Stimulated activated CD8-positive, alpha-beta memory T cell treated with anti-CD3 and anti-CD28 coated beads, Interleukin-2, amount 100 ng/mL, for 1 hour (primary cell): ENCODE measurements around the gene FHL2.

Experiments used
- DNase-seq, 2 donors: peaks; one replicate each; pipeline ENCODE4 v3.0.0-alpha.2; 2020; ENCODE audit warnings: low read depth in 2 of 2

FHL2 gene

DNA sequence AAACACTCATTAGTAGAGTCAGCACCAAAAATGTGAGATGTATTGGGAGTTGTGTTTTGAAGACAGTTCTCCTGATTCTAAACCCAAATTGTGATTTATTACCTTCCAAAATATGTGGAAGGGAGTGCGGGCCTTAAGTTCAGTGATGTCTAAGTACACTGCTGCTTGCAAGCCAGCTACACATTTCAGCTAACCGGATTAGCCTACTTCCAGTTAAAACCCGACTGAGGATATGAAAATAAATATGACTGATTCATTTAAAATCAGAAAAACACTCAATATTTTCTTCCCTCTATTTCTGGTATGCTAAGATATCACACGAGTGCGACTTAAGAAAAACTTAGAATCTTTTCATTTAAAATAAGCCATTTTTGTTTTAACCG, 907 bp downstream of the FHL2 start:
- no peak for DNase-seq

DNA sequence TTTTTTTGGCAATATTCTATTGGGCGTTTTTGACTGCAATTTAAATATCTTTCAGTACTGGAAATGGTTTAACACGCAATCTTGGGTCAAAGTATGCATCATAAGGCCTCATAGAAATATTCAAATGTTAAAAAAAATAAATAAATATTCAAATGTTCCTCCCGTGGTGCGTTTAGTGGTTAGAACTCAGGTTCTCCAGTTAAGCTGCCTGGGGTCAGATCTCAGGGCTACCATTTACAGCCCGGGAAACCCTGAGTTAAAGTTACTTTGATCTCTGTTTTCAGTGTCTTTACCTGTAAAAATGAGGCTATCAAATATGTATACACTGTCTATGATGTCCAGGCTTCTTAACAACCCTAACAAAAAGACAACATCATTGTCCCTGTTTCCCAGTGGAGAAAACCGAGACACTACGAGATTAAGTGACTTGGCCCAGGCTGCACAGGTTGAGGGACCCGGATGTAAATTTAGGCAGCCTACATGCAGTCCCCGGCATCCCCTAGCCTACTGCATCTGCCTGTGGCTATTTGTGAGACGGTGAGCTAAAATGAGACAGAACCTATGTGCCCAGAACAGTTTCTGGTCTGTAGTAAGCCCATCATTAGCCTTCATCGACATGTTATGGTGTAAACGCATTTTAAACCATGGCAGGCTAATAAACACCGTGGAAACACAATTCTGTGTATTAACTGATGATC, 1.7 kb downstream of the FHL2 start:
- DNase-seq, result no peak

DNA sequence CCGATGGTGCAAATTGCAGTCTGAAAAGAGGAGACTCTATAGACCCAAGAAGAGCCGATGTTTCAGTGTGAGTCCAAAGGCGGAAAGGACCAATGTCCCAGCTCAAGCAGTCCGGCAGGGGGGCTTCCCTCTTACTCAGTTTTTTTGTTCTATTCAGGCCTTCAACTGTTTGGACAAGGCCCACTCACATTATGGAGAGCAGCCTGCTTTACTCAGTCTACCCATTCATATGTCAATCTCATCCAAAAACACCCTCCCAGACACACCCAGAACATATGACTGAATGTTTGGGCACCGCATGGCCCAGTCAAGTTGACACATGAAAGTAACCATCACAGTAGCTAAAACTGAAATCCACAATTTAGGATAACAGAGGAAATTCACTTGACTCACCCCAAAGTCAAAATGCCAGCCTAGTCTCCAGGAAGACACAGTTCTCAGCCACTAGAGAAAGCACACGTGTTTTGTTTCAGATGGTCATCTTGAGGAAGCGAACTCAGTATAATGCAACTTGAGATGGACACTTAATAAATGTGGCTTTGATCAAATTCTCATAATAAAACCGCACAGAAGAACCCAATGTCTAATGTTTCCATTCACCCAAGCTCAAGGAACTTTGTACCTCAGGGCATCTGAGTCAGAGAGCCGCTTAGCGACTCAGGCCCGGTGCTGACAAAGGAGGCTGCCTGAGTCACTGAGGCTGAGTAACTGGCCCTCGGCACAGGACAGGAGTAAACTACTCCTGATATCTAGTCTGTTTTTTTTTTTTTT, 2.4 kb downstream of the FHL2 start:
- no peak for DNase-seq

DNA sequence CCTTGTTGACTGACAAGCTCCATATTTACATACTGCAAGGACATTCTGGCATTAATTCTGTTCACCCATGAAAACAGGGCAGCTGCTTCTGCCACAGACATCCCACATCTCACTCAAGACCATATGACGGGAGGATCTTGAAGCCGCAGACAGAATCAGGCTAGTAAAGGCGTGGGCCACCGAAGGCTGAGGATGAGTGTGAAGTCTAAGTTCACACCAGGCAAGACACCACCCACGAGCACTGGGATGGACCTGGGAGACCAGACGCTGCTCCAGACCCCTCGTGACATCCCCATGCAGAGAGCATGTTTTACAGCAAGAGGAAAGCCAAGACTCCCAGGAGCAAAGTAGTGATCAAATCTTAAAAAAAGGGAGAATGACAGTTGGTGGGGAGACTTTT, 3.2 kb downstream of the FHL2 start:
- no peak for DNase-seq

DNA sequence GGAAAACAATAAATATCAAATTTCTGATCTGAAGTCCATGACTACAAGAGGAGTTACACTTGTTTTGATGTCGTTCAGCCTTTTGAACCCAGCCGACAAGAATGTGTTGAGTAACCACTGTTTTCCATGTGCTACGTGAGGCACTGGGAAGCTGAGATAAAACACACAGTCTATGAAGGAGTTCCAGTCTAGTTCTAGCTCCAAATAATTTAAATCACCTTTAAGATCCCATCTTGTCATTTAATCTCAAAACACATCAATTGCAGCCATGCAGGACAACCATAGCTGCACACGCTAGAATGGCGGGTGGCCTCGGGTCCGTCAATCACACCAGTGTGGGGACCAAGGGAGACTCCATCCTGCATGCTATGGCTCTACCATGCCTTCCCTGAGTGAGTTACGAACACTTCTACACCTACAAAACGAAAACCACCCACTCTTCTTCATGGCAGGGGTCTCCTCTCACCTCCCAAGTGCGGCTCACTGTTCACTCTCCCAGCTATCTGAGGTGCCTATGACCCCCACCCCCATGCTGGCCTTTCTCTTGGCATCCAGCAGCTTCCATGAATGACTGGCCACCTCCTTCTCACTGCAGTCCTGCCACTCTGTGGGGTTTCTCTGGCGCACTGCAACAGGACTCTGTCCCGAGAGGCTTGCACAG, 3.8 kb downstream of the FHL2 start:
- DNase-seq, result no peak

DNA sequence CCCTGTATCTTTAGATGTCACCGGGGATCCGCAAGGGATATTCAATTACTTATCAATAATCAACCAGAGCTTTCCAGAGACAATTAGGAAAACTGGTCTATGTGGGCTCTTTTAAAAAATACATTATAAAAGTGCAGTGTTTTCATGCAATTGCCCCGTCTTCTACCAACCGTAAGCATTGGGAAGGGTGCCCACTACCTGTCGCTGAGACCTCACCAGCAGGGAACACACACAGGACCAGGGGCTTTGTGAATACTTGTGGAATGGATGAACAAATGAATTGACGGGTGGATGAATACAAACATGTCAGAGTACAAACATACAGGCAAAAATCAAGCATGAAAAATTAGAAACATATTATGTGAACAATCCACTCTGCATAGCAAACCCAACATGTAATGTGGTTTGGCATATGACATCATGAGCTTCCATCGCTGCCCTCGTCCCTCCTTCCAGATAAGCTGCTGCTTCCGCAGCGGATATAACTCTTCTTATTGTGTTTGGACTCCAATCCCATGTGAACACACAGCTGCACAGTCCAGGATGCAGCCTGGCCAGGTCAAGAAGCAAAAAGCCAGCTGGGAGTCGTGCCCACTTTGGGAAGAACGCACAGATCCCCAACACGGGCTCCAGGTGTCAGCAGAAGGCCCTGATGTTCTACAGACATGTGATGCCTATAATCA, 5.3 kb downstream of the FHL2 start:
- DNase-seq, result no peak

DNA sequence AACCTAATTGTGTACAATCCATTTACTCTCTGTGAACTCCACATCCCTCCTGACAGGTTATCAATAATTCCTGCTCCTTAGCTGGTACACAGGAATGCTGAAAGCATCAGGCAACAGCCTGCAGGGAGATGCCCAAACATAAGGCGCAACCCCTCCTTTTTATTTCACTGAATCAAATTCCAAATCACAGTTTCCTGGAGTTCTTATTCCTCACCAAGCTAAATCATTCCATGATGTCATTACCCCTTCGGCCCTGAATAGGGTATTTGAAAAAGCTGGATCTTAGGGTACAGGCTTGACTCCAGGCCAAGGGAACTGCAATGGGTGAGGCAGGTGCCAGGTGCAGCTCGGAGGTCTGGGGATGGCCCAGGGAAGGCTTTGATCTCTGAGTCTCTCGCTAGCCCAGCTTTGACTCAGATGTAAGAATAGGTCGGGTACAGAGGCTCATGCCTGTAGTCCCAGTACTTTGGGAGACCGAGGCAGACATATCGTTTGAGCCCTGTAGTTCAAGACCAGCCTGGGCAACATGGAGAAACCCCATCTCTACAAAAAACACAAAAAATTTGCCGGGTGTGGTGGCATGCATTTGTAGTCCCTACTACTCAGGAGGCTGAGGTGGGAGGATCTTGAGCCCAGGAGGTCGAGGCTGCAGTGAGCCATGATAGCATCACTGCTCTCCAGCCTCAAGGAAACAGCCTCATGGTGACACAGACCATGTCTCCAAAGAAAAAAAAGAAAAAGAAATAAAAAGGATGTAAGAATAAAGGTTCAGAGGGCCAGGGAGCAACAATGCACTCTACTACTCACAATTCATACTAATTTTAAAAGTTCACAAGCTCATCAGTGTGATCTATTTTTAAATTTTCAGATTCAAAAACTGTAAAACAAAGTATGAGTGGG, 6.8 kb downstream of the FHL2 start:
- DNase-seq, result no peak

DNA sequence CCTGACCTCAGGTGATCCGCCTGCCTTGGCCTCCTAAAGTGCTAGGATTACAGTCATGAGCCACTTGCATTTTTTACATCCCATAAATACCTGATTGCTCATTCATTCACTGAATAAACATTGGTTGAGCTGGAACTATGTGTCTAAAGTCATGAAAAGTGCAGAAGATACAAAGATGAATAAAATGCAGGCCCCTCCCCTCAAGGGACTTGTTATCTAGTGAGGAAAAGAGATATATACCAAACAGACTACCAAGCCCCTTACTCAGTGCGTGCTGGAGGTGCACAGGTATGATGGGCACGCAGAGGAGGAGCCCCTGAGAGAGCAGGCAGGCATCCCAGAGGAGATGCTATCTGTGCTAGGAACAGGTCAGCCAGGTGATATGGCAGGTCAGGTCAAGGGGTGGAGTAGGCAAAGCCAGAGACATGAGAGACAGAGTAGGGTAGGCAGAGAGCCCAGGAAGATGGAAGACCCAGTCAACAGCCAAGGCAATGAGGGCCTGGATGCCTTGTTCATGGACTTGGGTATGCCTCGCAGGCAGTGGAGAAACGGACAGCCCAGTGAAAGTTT, 7.7 kb downstream of the FHL2 start:
- DNase-seq, result no peak

DNA sequence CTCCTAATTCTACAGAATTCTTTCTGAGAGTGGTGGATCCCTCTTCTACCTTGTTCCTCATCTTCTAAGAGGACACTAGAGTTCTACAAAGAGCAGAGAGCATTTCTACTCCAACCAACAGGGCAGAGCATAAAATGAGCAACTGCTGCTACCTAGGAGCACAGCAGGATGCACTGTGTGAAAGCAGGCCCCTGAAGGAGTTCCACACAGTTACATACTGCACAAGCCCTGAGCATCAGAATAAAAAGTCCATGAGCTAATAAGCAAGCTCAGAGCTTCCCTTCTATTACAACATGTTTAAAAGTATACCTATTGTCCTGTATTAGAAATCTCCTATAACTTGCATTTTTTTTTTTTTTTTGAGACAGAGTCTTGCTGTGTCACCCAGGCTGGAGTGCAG, 8.4 kb downstream of the FHL2 start:
- DNase-seq, result no peak

DNA sequence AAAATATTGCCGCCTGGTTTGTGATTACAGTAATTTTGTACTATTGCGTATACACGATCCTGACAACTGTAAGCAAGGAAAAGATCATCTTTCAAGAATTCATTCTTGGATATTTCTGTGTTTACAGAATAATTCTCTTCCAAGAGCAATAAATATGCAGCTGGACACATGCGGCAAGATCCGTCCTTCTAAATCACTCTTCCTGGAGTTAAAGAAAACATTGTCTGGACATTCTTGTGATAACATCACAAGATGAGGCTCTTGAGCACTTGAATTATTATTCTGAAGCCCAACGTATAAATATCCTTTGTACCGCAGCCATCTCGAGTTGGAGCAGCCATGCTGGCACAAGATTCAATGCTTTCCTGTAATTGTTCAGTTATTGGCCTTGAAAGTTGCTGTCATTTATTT, 9.9 kb downstream of the FHL2 start:
- DNase-seq, result no peak

DNA sequence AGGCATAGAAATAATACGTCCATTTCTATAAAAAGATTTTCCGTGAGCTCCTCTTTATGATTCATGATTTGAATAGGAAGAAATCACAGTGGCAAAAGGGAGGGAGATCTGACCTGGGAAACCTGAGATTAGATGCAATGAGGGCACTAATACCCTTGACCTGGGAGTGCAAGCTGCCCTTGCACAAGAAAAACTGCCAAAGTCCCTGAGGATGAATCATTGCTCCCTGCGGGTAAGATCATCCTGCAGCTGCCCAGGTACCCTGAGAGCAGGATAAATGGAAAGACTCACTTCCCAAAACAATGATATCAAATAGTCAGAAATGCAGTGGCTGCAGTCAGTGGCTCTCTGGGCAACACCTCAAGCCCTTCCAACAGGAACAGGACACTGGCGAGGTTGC, 11.6 kb downstream of the FHL2 start:
- DNase-seq, result no peak

DNA sequence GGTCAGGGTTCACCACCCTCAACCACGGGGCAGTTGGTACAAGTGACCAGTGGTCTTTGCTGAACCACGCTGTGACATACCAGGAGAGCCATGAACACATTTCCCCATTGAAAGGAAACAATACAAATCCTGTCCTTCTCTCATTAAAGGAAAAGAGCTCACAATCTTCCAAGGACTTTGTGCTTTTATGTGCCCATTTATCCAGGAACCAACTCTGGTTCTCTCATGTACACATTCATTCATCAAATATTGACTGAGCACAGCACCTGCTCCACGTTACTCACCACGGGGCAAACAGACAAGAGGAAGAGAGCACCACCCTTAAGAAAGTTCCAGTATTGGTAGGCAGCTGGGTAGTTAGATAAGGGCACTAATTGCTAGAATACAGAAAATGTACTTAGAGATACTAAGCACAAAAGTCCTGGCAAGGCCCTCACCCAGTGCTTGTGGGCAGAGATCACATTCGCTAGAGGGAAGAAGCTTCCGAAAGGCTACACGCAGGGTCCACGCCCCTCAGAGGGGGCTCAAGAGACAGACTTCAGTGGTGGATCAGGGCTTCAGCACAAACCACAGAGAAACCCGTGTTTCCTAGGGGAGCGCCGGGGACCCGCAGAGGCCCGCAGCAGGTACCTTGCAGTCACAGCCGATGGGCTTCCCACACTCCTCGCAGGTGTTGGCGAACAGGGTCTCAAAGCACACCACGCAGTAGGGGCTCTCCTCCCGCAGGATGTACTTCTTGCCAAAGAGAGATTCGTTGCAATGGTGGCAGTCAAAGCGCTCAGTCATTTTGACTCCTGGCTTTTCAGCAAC, 12.9 kb downstream of the FHL2 start:
- no peak for DNase-seq

DNA sequence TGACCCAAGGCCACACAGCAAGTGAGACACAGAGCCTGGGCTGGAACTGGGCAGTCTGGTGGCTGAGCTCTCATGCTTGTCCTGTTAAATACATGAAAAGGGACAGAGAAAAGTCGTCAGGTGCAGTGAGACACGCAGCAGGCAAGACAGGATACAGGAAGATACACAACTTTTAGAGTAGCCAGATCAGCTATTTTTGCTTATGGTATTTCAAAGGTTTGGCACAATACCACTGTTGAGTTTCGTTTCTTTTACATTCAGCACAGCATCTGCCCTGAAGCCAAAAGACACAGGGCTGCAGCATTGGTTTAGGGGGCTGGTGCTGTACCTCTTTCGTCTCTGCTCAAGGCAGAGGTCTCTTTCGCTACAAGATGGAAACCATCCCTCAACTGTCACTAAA, 14.0 kb downstream of the FHL2 start:
- no peak for DNase-seq

DNA sequence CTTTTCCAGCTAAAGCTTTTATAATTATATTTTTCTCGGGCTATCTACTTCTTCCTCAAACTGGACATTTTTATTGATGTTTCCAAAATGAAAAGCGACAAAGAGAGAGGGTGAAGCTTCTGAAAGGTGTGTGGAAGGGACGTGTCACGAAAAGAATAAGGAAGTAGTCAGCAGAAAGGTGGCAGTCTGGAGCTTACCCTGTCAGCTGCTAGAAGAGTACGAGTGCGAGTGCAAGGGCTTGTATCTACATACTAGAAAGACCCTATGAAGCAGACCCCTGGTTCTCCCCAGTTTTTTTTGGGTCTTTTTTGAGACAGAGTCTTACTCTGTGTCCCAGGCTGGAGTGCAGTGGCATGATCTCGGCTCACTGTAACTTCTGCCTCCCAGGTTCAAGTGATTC, 14.6 kb downstream of the FHL2 start:
- DNase-seq, result no peak

DNA sequence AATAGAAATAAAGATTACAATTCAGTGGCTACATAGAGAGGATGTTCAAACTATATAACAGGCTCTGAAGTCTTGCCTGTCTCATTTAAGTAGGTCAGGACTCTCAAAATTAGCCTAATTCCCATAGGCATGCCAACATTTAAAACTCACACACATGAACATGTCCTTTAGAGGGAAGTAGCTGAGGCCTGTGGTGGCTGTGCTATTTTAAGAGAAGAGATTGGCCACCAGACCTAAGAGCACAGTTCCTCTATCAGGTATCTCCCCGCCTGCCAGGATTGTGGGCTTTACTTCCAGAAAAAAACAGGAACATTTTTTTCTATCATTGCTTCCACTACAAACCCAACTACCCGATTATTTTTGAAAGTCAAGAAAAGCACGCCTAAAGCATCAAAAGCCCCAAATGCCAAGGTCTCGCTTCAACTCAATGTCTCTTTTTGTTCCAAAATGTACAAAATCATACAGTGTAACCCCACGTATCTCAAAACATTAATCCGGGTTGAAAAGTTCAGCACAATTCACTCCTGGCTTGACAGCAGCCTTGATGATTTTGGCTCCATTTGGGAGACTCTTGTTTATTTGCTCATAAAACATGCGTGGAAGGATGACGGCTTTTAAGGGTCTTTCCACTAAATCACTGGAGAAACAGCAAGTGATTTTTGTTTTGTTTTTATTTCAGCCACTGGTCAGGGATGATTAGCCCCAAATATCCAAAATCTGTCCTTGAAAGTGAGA, 15.3 kb downstream of the FHL2 start:
- DNase-seq, result no peak

DNA sequence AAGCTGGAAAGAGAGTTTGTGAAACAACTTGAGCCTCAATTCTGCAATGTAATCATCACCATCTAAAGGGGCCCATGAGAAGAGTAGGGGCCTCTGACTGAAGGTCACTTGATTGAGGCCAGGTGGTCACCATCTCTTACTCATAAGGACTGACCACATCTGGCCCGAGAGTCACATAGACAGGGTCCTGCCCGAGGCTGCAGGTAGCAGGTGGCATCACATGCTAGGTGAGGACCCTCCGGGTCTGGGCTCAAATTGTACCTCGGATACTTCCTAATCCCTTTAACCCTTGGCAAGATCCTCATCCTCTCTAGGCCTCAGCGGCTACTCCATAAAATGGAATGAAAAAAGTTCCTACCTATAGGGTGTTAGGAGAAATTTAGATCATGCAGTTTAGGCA, 16.7 kb downstream of the FHL2 start:
- no peak for DNase-seq

DNA sequence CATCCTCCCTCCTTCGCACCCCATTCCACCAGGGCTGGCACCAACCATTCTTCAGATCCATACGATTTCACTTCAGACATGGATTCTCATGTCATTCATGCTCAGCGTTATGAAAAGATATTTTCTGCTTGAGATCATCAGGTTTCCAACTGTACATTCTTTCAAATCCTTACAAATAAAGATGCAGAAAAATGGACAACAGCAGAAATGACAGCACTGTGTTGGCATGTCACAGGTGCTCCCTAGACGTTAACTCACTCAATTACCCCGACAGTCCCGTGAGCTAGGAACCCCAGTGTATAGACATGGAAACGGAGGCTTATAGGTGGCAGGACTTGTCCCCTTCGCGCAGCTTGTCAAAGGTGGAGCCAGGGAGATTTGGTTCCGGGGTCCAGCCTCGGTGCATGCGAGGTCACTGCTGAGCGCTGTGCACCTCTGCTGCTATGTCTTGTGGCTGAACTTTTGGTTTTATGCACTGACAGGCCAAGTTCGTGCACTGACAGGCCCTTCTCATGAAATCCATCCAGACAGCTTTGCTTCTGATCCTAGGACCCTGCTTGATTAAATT, 17.7 kb downstream of the FHL2 start:
- DNase-seq, result no peak

DNA sequence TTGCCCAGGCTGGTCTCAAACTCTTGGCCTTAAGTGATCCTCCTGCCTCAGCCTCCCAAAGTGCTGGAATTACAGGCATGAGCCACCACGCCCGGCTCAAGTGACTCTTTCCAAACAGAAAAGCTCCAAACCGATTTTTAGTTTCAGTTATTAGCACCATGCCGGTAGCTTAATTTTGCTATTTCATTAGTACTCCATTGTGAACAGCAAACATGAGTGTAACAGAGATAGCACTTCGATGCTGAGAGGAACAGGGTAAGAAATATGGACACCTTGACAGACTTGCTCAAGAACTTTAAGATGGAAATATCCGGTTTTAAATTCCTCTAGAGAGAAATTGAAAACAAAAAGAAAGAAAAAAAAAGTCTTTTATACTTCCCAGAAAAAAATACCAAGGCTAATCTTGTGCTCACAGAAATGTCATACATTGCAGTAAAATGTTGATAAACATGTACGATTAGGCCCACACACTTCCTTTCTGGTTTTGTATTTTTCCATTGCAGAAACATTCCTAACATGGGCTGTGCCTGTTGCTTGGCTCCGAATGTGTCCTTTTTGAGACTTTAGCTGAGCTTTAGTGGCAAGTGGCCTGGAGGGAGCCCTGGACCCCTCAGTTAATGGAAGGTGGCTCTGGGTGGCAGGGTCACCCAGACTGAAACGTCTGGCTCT, 18.3 kb downstream of the FHL2 start:
- DNase-seq, result no peak

DNA sequence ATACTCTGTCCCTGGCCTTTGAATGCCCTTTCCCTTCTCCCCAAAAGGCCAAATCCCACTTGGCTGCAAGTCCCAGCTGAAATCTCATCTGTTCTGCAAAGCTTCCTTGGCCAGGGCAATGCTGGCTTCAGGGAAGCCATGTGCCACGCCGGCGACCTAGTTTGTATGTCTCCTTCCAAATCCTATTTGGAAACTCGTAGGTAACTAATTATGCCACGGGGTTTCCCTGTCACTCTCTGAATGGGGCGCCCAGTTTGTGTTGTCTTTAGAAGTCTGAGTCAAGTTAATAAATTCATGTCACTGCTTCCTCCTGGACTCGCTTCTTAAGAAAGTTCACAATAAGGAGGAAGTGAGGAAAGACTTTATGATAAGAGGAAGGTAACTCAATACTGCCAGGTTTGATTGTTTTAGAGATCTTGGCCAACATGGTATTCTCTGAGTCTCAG, 19.1 kb downstream of the FHL2 start:
- DNase-seq, result no peak
